ENCODE data around the gene CCND3. TPM values are rescaled to one million over a fixed set of nuclear protein-coding genes. Genes with fewer than 3 reads are reported as not detected.
"Not testable (repeated sequence)": the region's sequence is repeated elsewhere in the genome, so short reads cannot be mapped to it uniquely, and the experiment has no call there.

CCND3 gene
- total RNA-seq, 4 donors from 2014 or later = 38.1 to 142 (median 46.5) TPM

GRCh38 chr6:41947581-41948220 lies 6.1 kb upstream of the CCND3 start:
- 81 to 83% methylated on average over 10 of the region's 10 CpGs for WGBS, 2 donors
- Histone ChIP-seq H3K4me3 (no peak overlapping the region), H3K4me1 (peaks cover 0 to 3% (median 0%) of the 10 kb centered on the region in 3 donors), H3K36me3 (peaks cover 0 to 6% (median 0%) of the 10 kb centered on the region in 3 donors), H3K9me3 (no peaks in the 10 kb centered on the region), H3K27ac (no peak overlapping the region), H3K27me3 (no peaks in the 10 kb centered on the region)
- DNase-seq = no peak
- intact Hi-C loops (cut with DNase I) = no loop called here
- TF ChIP-seq CTCF (IDR thresholded peaks at IDR 0.05) (no peak), POLR2A (IDR thresholded peaks at IDR 0.05) (no peak)

GRCh38 chr6:41943456-41943855 lies 1.8 kb upstream of the CCND3 start:
- TF ChIP-seq CTCF (IDR thresholded peaks at IDR 0.05) (no peak), POLR2A (IDR thresholded peaks at IDR 0.05) (no peak)
- Histone ChIP-seq H3K4me1 (peaks cover 27 to 42% (median 29%) of the 10 kb centered on the region in 3 donors), H3K36me3 (no peaks in the 10 kb centered on the region), H3K27ac (no peak overlapping the region), H3K9me3 (no peaks in the 10 kb centered on the region), H3K27me3 (no peaks in the 10 kb centered on the region), H3K4me3 (no peak overlapping the region)
- intact Hi-C loops (cut with DNase I) = no loop called here
- no peak for DNase-seq

GRCh38 chr6:41942882-41943281 lies 1.3 kb upstream of the CCND3 start:
- DNase-seq; H3K27ac ChIP-seq; H3K36me3 ChIP-seq; H3K27me3 ChIP-seq; intact Hi-C loops (cut with DNase I); H3K4me3 ChIP-seq; H3K9me3 ChIP-seq: not testable (repeated sequence)
- WGBS, 2 donors = 88 to 93% methylated on average over 10 to 14 of the region's 14 CpGs
- peaks cover 32 to 48% (median 35%) of the 10 kb centered on the region in 3 donors for H3K4me1 ChIP-seq

GRCh38 chr6:41942067-41942851 lies 651 bp upstream of the CCND3 start:
- no peaks in the 10 kb centered on the region for H3K27me3 ChIP-seq
- intact Hi-C loops (cut with DNase I) = no loop called here
- no peaks in the 10 kb centered on the region for H3K9me3 ChIP-seq
- H3K4me3 ChIP-seq = peak overlapping the region; percentile 53 to 93 (median 68)
- TF ChIP-seq CTCF (IDR thresholded peaks at IDR 0.05) (no peak), POLR2A (IDR thresholded peaks at IDR 0.05) (no peak)
- peaks cover 0 to 3% (median 0%) of the 10 kb centered on the region in 3 donors for H3K36me3 ChIP-seq
- no peak for DNase-seq
- 39 to 47% methylated on average over 12 to 16 of the region's 20 CpGs for WGBS, 2 donors
- H3K27ac ChIP-seq = peak overlapping the region; percentile 74 to 90 (median 86)
- H3K4me1 ChIP-seq = peaks cover 34 to 54% (median 41%) of the 10 kb centered on the region in 3 donors

GRCh38 chr6:41940759-41941279 lies 789 bp downstream of the CCND3 start:
- H3K27ac ChIP-seq = peak overlapping the region; percentile 74 to 90 (median 86)
- H3K36me3 ChIP-seq = peaks cover 0 to 17% (median under 1%) of the 10 kb centered on the region in 3 donors
- TF ChIP-seq POLR2A (IDR thresholded peaks at IDR 0.05) = no peak
- no peak for TF ChIP-seq CTCF (IDR thresholded peaks at IDR 0.05)
- intact Hi-C loops (cut with DNase I) = no loop called here
- H3K9me3 ChIP-seq = no peaks in the 10 kb centered on the region
- H3K4me1 ChIP-seq = peaks cover 47 to 69% (median 52%) of the 10 kb centered on the region in 3 donors
- no peaks in the 10 kb centered on the region for H3K27me3 ChIP-seq
- WGBS, 2 donors = 0% methylated on average over 3 to 12 of the region's 38 CpGs
- peak overlapping the region; percentile 53 to 93 (median 68) for H3K4me3 ChIP-seq
- no peak for DNase-seq

Data from esophagus squamous epithelium (tissue), 5 donors.